ENCODE measurements around the gene SH2D1B. TPM values are rescaled to one million over a fixed set of nuclear protein-coding genes. Genes with fewer than 3 reads are reported as not detected.
"Not testable (repeated sequence)": the region's sequence is repeated elsewhere in the genome, so short reads cannot be mapped to it uniquely, and the experiment has no call there.

Gene SH2D1B
- total and polyA plus RNA-seq, 2 donors (not counting 1 experiment from before 2014, with no cell fraction given): 0.15 TPM

- no peaks in the 10 kb centered on the region for H3K9me3 Mint-ChIP-seq (ENCODE audit: insufficient read depth)
- no peak overlapping the region for H3K4me3 Mint-ChIP-seq
- DNase-seq (no peak), ATAC-seq (ENCODE audit: low read depth) (no peak)
- Histone ChIP-seq H4K20me1 (ENCODE audit: control insufficient read depth, insufficient read depth, low read length, poor library complexity, severe bottlenecking) (no peaks in the 10 kb centered on the region), H3K9me3 (ENCODE audit: control extremely low read depth in 1 of 3, control insufficient read depth in 2 of 3, insufficient read depth in 1 of 3, low read length in 2 of 3) (no peaks in the 10 kb centered on the region), H3K27me3 (replicated peaks in 1 of 4; ENCODE audit: control extremely low read depth in 1 of 4, control insufficient read depth in 3 of 4, insufficient read depth in 4 of 4, low read length in 3 of 4) (no peaks in the 10 kb centered on the region), H3K4me2 (replicated peaks; ENCODE audit: low read depth, low read length, poor library complexity, severe bottlenecking) (no peak overlapping the region), H3K79me2 (ENCODE audit: control insufficient read depth, insufficient read depth, low read length) (no peaks in the 10 kb centered on the region), H3K9ac (ENCODE audit: low read length) (no peak overlapping the region), H3K27ac (ENCODE audit: low read length in 2 of 2) (no peak overlapping the region), H3K4me1 (ENCODE audit: control insufficient read depth in 2 of 2, insufficient read depth in 2 of 2, low read length in 2 of 2) (peaks cover 0 to 5% of the 10 kb centered on the region in 2 donors), H3K4me3 (ENCODE audit: control extremely low read depth in 1 of 5, extremely low read depth in 1 of 5, insufficient read depth in 1 of 5, low read depth in 2 of 5, low read length in 4 of 5) (no peak overlapping the region), H2AFZ (ENCODE audit: insufficient read depth, low read depth, low read length, poor library complexity, severe bottlenecking) (no peak overlapping the region), H3K36me3 (replicated peaks in 1 of 2; ENCODE audit: control extremely low read depth in 1 of 2, control insufficient read depth in 1 of 2, extremely low read depth in 1 of 2, insufficient read depth in 2 of 2, low read length in 1 of 2) (no peaks in the 10 kb centered on the region)
- CTCF ChIA-PET: no interaction called here
- no peak for TF ChIP-seq CTCF (IDR thresholded peaks at IDR 0.05)
- POLR2A ChIA-PET: no interaction called here
- H3K27me3 Mint-ChIP-seq: peaks cover 26% of the 10 kb centered on the region
- intact Hi-C loops (cut with micrococcal nuclease): no loop called here
- H3K4me1 Mint-ChIP-seq: peaks cover 13% of the 10 kb centered on the region
- WGBS (ENCODE audit: insufficient coverage): no CpG with 5 or more reads among the region's 5 CpGs
- H3K27ac Mint-ChIP-seq: no peak overlapping the region
Measured at GRCh38 chr1:162421258-162422164, 9.6 kb upstream of the SH2D1B start.

DNA sequence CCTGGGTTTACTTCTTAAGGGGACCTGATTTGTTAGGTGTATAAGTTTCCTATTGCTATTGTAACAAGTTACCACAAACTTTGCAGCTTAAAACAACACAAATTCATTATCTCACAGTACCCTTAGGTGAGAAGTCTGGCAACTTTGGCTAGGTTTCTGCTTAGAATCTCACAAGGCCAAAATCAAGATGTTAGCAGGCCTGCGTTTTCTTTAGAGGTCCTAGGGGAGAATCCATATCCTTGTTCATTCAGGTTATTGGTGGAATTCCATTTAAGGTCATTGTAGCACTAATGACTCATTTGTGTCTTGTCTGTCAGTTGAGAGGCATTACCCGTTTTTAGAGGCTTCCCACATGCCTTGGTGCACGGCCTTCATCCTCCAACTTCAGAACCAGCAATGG, 8.2 kb upstream of the SH2D1B start:
- H3K79me2 ChIP-seq (ENCODE audit: control insufficient read depth, insufficient read depth, low read length): no peaks in the 10 kb centered on the region
- peaks cover 0 to 1% (median 0%) of the 10 kb centered on the region in 3 donors for H3K9me3 ChIP-seq (ENCODE audit: control extremely low read depth in 1 of 3, control insufficient read depth in 2 of 3, insufficient read depth in 1 of 3, low read length in 2 of 3)
- H3K27ac ChIP-seq (ENCODE audit: low read length in 2 of 2): no peak overlapping the region
- H2AFZ ChIP-seq (ENCODE audit: insufficient read depth, low read depth, low read length, poor library complexity, severe bottlenecking): no peak overlapping the region
- Mint-ChIP-seq H3K9me3 (ENCODE audit: insufficient read depth) (no peaks in the 10 kb centered on the region), H3K4me1 (peaks cover 13% of the 10 kb centered on the region), H3K27ac (no peak overlapping the region), H3K27me3 (peaks cover 29% of the 10 kb centered on the region), H3K4me3 (no peak overlapping the region)
- DNase-seq: no peak
- no peak overlapping the region for H3K4me3 ChIP-seq (ENCODE audit: control extremely low read depth in 1 of 5, extremely low read depth in 1 of 5, insufficient read depth in 1 of 5, low read depth in 2 of 5, low read length in 4 of 5)
- no peak overlapping the region for H3K9ac ChIP-seq (ENCODE audit: low read length)
- no peaks in the 10 kb centered on the region for H4K20me1 ChIP-seq (ENCODE audit: control insufficient read depth, insufficient read depth, low read length, poor library complexity, severe bottlenecking)
- POLR2A ChIA-PET: no interaction called here
- CTCF ChIA-PET: no interaction called here
- TF ChIP-seq CTCF (IDR thresholded peaks at IDR 0.05) (no peak), EZH2 (IDR thresholded peaks at IDR 0.05; ENCODE audit: borderline replicate concordance, insufficient read depth, low read depth, low read length, poor library complexity, severe bottlenecking) (no peak)
- intact Hi-C loops (cut with micrococcal nuclease): no loop called here
- peaks cover 0 to 5% of the 10 kb centered on the region in 2 donors for H3K4me1 ChIP-seq (ENCODE audit: control insufficient read depth in 2 of 2, insufficient read depth in 2 of 2, low read length in 2 of 2)
- H3K36me3 ChIP-seq (replicated peaks in 1 of 2; ENCODE audit: control extremely low read depth in 1 of 2, control insufficient read depth in 1 of 2, extremely low read depth in 1 of 2, insufficient read depth in 2 of 2, low read length in 1 of 2): no peaks in the 10 kb centered on the region
- H3K27me3 ChIP-seq (replicated peaks in 1 of 4; ENCODE audit: control extremely low read depth in 1 of 4, control insufficient read depth in 3 of 4, insufficient read depth in 4 of 4, low read length in 3 of 4): no peaks in the 10 kb centered on the region
- no peak for ATAC-seq (ENCODE audit: low read depth)
- whole genome bisulfite sequencing (ENCODE audit: insufficient coverage): 82% methylated on average over 2 of the region's 3 CpGs
- H3K4me2 ChIP-seq (replicated peaks; ENCODE audit: low read depth, low read length, poor library complexity, severe bottlenecking): no peak overlapping the region

- H3K9me3 Mint-ChIP-seq (ENCODE audit: insufficient read depth); H3K36me3 ChIP-seq (replicated peaks in 1 of 2; ENCODE audit: control extremely low read depth in 1 of 2, control insufficient read depth in 1 of 2, extremely low read depth in 1 of 2, insufficient read depth in 2 of 2, low read length in 1 of 2); ATAC-seq (ENCODE audit: low read depth); H3K27ac ChIP-seq (ENCODE audit: low read length in 2 of 2); intact Hi-C loops (cut with micrococcal nuclease); DNase-seq; H3K79me2 ChIP-seq (ENCODE audit: control insufficient read depth, insufficient read depth, low read length); H3K9me3 ChIP-seq (ENCODE audit: control extremely low read depth in 1 of 3, control insufficient read depth in 2 of 3, insufficient read depth in 1 of 3, low read length in 2 of 3); H3K9ac ChIP-seq (ENCODE audit: low read length); H2AFZ ChIP-seq (ENCODE audit: insufficient read depth, low read depth, low read length, poor library complexity, severe bottlenecking); H3K27me3 ChIP-seq (replicated peaks in 1 of 4; ENCODE audit: control extremely low read depth in 1 of 4, control insufficient read depth in 3 of 4, insufficient read depth in 4 of 4, low read length in 3 of 4); H3K4me3 Mint-ChIP-seq; H3K4me1 ChIP-seq (ENCODE audit: control insufficient read depth in 2 of 2, insufficient read depth in 2 of 2, low read length in 2 of 2); H3K4me3 ChIP-seq (ENCODE audit: control extremely low read depth in 1 of 5, extremely low read depth in 1 of 5, insufficient read depth in 1 of 5, low read depth in 2 of 5, low read length in 4 of 5); H3K4me2 ChIP-seq (replicated peaks; ENCODE audit: low read depth, low read length, poor library complexity, severe bottlenecking); H4K20me1 ChIP-seq (ENCODE audit: control insufficient read depth, insufficient read depth, low read length, poor library complexity, severe bottlenecking); H3K27ac Mint-ChIP-seq; CTCF ChIA-PET; POLR2A ChIA-PET: not testable (repeated sequence)
- WGBS (ENCODE audit: insufficient coverage): 100% methylated on average over 2 of the region's 9 CpGs
- peaks cover 30% of the 10 kb centered on the region for H3K27me3 Mint-ChIP-seq
- peaks cover 13% of the 10 kb centered on the region for H3K4me1 Mint-ChIP-seq
Measured at GRCh38 chr1:162419450-162419931, 7.6 kb upstream of the SH2D1B start.

Data from B cell (primary cell).